ENCODE data around the gene RFNG.

DNA sequence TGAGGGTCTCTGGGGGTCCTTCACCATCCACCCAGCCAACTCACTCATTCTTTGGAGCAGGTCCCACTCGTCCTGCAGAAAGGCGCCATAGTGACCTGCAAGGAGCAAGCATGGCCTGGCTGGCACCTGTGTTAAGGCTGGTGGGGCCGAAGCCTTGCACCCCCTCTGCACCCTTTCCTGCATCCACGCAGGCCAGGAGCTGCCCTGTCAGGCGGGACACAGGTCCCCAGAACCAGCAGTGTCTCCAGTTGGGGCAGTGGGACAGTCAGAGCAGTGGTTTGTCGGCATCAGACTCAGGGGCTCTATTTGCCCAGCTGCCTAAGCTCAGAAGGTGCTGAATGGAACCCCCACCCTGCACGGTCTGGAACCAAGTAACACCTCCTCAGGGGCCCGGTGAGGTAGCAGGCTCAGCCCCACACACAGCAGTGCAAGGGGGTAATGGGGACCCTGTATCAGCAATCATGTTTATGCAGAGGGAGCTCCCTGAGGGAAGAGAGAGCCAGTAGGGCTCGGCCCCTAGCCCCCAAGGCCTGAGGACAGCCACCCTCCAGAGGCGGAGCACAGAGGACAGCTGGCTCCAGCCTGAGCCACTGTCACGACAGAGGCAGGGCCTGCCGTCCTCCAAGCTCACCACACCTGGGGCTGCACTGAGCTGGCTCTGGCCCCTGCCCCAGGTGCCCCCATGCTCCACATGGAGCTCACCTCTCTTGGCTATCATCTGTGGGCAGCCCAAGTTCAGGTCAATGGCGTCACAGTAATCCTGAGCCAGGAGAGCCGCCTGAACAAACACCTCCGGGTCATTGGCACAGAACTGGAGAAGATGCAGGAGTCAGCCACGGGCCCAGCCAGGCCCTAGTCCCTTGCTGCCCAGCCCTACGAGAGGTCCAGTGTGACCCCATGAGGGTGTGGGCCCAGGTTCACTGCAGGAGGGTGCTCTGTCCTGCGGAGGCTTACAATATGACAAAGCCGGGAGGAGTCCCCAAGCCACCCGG lies 12.1 kb upstream of the RFNG start:
- TF ChIP-seq, protein P1, sequence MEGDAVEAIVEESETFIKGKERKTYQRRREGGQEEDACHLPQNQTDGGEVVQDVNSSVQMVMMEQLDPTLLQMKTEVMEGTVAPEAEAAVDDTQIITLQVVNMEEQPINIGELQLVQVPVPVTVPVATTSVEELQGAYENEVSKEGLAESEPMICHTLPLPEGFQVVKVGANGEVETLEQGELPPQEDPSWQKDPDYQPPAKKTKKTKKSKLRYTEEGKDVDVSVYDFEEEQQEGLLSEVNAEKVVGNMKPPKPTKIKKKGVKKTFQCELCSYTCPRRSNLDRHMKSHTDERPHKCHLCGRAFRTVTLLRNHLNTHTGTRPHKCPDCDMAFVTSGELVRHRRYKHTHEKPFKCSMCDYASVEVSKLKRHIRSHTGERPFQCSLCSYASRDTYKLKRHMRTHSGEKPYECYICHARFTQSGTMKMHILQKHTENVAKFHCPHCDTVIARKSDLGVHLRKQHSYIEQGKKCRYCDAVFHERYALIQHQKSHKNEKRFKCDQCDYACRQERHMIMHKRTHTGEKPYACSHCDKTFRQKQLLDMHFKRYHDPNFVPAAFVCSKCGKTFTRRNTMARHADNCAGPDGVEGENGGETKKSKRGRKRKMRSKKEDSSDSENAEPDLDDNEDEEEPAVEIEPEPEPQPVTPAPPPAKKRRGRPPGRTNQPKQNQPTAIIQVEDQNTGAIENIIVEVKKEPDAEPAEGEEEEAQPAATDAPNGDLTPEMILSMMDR (IDR thresholded peaks at IDR 0.05) = no peak
- TF ChIP-seq, protein P2, sequence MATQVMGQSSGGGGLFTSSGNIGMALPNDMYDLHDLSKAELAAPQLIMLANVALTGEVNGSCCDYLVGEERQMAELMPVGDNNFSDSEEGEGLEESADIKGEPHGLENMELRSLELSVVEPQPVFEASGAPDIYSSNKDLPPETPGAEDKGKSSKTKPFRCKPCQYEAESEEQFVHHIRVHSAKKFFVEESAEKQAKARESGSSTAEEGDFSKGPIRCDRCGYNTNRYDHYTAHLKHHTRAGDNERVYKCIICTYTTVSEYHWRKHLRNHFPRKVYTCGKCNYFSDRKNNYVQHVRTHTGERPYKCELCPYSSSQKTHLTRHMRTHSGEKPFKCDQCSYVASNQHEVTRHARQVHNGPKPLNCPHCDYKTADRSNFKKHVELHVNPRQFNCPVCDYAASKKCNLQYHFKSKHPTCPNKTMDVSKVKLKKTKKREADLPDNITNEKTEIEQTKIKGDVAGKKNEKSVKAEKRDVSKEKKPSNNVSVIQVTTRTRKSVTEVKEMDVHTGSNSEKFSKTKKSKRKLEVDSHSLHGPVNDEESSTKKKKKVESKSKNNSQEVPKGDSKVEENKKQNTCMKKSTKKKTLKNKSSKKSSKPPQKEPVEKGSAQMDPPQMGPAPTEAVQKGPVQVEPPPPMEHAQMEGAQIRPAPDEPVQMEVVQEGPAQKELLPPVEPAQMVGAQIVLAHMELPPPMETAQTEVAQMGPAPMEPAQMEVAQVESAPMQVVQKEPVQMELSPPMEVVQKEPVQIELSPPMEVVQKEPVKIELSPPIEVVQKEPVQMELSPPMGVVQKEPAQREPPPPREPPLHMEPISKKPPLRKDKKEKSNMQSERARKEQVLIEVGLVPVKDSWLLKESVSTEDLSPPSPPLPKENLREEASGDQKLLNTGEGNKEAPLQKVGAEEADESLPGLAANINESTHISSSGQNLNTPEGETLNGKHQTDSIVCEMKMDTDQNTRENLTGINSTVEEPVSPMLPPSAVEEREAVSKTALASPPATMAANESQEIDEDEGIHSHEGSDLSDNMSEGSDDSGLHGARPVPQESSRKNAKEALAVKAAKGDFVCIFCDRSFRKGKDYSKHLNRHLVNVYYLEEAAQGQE (IDR thresholded peaks at IDR 0.05; ENCODE audit: insufficient read depth in 1 of 2, low read depth in 2 of 2, low read length in 1 of 2) = no peak
- TF ChIP-seq POLR2AphosphoS5 (IDR thresholded peaks at IDR 0.05; ENCODE audit: low read depth, low read length) = no peak

Measured in Panc1 (cell line).